ENCODE data around the gene FLNA.

- TF ChIP-seq CTCF (IDR thresholded peaks at IDR 0.05; ENCODE audit: extremely low read depth in 1 of 2, insufficient read depth in 1 of 2, low read depth in 1 of 2, low read length in 2 of 2): no peak
- TF ChIP-seq POLR2A (IDR thresholded peaks at IDR 0.05; ENCODE audit: low read depth, low read length): no peak
- no peak for TF ChIP-seq EZH2 (IDR thresholded peaks at IDR 0.05; ENCODE audit: borderline replicate concordance, low read depth, low read length, severe bottlenecking)
These were observed 45.8 kb downstream of the FLNA start for GRCh38 chrX:154328646-154329045.
